Smooth muscle cell (in vitro differentiated cells): Measurements from ENCODE around the gene SPR. TPM values are rescaled to one million over a fixed set of nuclear protein-coding genes. Genes with fewer than 3 reads are reported as not detected.

ENCODE experiments used
- DNase-seq: peaks from one replicate; lab custom pipeline; 2025; ENCODE audit not compliant: unreplicated experiment; lab: John Stamatoyannopoulos, UW
- H2AFZ ChIP-seq: fragments of 200-600 bp; sonication (generic); 2 replicates; pipeline ENCODE4 v1.6.0; 2016; ENCODE audit warnings: antibody characterized with exemption, low read depth, mild to moderate bottlenecking
- H3F3A ChIP-seq: fragments of 200-600 bp; sonication (generic); 2 replicates; pipeline ENCODE4 v1.6.0; 2017; ENCODE audit warnings: antibody characterized with exemption, low read depth
- H3K27ac ChIP-seq: fragments of 200-600 bp; sonication (generic); 2 replicates; pipeline ENCODE4 v1.5.1; 2016; ENCODE audit warnings: low read depth, mild to moderate bottlenecking
- H3K27me3 ChIP-seq: fragments of 200-600 bp; sonication (generic); 2 replicates; pipeline ENCODE4 v1.6.1; 2016; ENCODE audit warnings: low read depth, mild to moderate bottlenecking
- H3K36me3 ChIP-seq: fragments of 200-600 bp; sonication (generic); 2 replicates; pipeline ENCODE4 v1.5.1; 2016; ENCODE audit warnings: low read depth
- H3K4me1 ChIP-seq: fragments of 200-600 bp; sonication (generic); 2 replicates; pipeline ENCODE4 v1.5.1; 2016; ENCODE audit warnings: low read depth
- H3K4me2 ChIP-seq: fragments of 200-600 bp; sonication (generic); 2 replicates; pipeline ENCODE4 v1.6.0; 2016; ENCODE audit warnings: mild to moderate bottlenecking
- H3K4me3 ChIP-seq: fragments of 200-600 bp; sonication (generic); 2 replicates; pipeline ENCODE4 v1.5.1; 2016; ENCODE audit warnings: mild to moderate bottlenecking
- H3K79me2 ChIP-seq: fragments of 200-600 bp; sonication (generic); 2 replicates; pipeline ENCODE4 v1.6.0; 2016; ENCODE audit warnings: low read depth, mild to moderate bottlenecking
- H3K9ac ChIP-seq: fragments of 200-600 bp; sonication (generic); 2 replicates; pipeline ENCODE4 v1.6.0; 2016; ENCODE audit warnings: low read depth
- H3K9me3 ChIP-seq: fragments of 200-600 bp; sonication (generic); replicated peaks from 2 replicates; pipeline ENCODE4 v1.5.1; 2016; ENCODE audit warnings: low read depth
- H4K20me1 ChIP-seq: fragments of 200-600 bp; sonication (generic); 2 replicates; pipeline ENCODE4 v1.6.0; 2016; ENCODE audit warnings: low read depth
- WGBS: methylation state at CpG from one replicate; pipeline ENCODE4 v1.1.7; 2016; ENCODE audit warnings: low lambda C conversion rate; 5-methylcytosine and 5-hydroxymethylcytosine counted together
- polyA plus RNA-seq: library from polyadenylated mRNA; unstranded; fragments of >200 nt; fragmentation: Nextera tagmentation; extraction: Ambion mirVana; gene quantifications from 2 replicates; pipeline ENCODE4 v1.2.1, GENCODE V29; 2016
- total RNA-seq: library from RNA; depleted of rRNA; stranded (reverse); fragments of >200 nt; gene quantifications from 2 replicates; pipeline ENCODE4 v1.2.3, GENCODE V29; 2014
- TF ChIP-seq, protein P1 (sequence below): fragments of 200-600 bp; sonication (generic); IDR thresholded peaks from 2 replicates; pipeline ENCODE4 v1.5.1; 2017; ENCODE audit warnings: borderline replicate concordance, mild to moderate bottlenecking, antibody characterized with exemption; ENCODE audit not compliant: insufficient read depth, poor library complexity, severe bottlenecking

The SPR gene
- total and polyA plus RNA-seq, 2 experiments from 2014 or later: 4.1 to 13.2 TPM

DNA sequence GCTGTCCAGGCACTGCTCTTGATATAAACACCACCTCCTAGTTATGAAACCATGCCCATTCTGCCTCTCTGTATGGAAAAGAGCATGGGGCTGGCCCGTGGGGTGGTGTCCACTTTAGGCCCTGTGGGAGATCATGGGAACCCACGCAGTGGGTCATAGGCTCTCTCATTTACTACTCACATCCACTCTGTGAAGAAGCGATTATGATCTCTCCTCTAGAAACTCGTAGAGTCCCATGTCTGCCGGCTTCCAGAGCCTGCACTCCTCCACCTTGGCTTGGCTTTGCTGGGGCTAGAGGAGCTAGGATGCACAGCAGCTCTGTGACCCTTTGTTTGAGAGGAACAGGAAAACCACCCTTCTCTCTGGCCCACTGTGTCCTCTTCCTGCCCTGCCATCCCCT is 46.0 kb downstream of the SPR start:
- WGBS: 94% methylated on average over 5 of the region's 5 CpGs
- TF ChIP-seq, protein P1, sequence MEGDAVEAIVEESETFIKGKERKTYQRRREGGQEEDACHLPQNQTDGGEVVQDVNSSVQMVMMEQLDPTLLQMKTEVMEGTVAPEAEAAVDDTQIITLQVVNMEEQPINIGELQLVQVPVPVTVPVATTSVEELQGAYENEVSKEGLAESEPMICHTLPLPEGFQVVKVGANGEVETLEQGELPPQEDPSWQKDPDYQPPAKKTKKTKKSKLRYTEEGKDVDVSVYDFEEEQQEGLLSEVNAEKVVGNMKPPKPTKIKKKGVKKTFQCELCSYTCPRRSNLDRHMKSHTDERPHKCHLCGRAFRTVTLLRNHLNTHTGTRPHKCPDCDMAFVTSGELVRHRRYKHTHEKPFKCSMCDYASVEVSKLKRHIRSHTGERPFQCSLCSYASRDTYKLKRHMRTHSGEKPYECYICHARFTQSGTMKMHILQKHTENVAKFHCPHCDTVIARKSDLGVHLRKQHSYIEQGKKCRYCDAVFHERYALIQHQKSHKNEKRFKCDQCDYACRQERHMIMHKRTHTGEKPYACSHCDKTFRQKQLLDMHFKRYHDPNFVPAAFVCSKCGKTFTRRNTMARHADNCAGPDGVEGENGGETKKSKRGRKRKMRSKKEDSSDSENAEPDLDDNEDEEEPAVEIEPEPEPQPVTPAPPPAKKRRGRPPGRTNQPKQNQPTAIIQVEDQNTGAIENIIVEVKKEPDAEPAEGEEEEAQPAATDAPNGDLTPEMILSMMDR: no peak

GRCh38 chr2:72933646-72934151 is 46.5 kb downstream of the SPR start:
- H3K79me2 ChIP-seq: no peaks in the 10 kb centered on the region
- no peaks in the 10 kb centered on the region for H3K36me3 ChIP-seq
- no peak for DNase-seq
- no peaks in the 10 kb centered on the region for H3K4me1 ChIP-seq
- peaks cover 18% of the 10 kb centered on the region for H3K27me3 ChIP-seq
- H4K20me1 ChIP-seq: no peaks in the 10 kb centered on the region
- H3F3A ChIP-seq: no peaks in the 10 kb centered on the region
- H3K27ac ChIP-seq: no peak overlapping the region
- 94% methylated on average over 12 of the region's 12 CpGs for WGBS
- H2AFZ ChIP-seq: no peak overlapping the region
- no peaks in the 10 kb centered on the region for H3K9me3 ChIP-seq
- H3K9ac ChIP-seq: no peak overlapping the region
- TF ChIP-seq, protein P1: no peak
- no peak overlapping the region for H3K4me3 ChIP-seq
- H3K4me2 ChIP-seq: no peak overlapping the region

More for the DNA sequence above, 46.0 kb downstream of the SPR start:
- Histone ChIP-seq H3K27me3 (peaks cover 23% of the 10 kb centered on the region), H3F3A (no peaks in the 10 kb centered on the region), H3K4me2 (no peak overlapping the region), H3K79me2 (no peaks in the 10 kb centered on the region), H3K9me3 (no peaks in the 10 kb centered on the region), H3K4me1 (no peaks in the 10 kb centered on the region), H3K4me3 (no peak overlapping the region), H4K20me1 (no peaks in the 10 kb centered on the region), H3K36me3 (no peaks in the 10 kb centered on the region), H3K9ac (no peak overlapping the region), H3K27ac (no peak overlapping the region), H2AFZ (no peak overlapping the region)
- no peak for DNase-seq

- H3K9me3 ChIP-seq: no peaks in the 10 kb centered on the region
- peaks cover 6% of the 10 kb centered on the region for H3K27me3 ChIP-seq
- no peak overlapping the region for H3K27ac ChIP-seq
- no peaks in the 10 kb centered on the region for H3F3A ChIP-seq
- 75% methylated on average over 14 of the region's 14 CpGs for WGBS
- H3K4me1 ChIP-seq: no peaks in the 10 kb centered on the region
- H3K4me3 ChIP-seq: no peak overlapping the region
- H3K9ac ChIP-seq: no peak overlapping the region
- no peak for DNase-seq
- no peaks in the 10 kb centered on the region for H4K20me1 ChIP-seq
- H3K79me2 ChIP-seq: no peaks in the 10 kb centered on the region
- TF ChIP-seq, protein P1: peak; percentile 24
- H2AFZ ChIP-seq: no peak overlapping the region
- no peaks in the 10 kb centered on the region for H3K36me3 ChIP-seq
- H3K4me2 ChIP-seq: no peak overlapping the region
These were observed 47.7 kb downstream of the SPR start for GRCh38 chr2:72934683-72935610.
